ENCODE measurements around the gene IRF2BP2.
"Not testable (repeated sequence)": the region's sequence is repeated elsewhere in the genome, so short reads cannot be mapped to it uniquely, and the experiment has no call there.

Gene IRF2BP2

GRCh38 chr1:234610061-234610665, at the start of gene IRF2BP2:
Gene IRF2BP2, minus strand, starts transcription at chr1:234610178. Its CDS starts 684 bp downstream, at chr1:234609494.
- DNase-seq (ENCODE audit: low read depth): peak; percentile 76

GRCh38 chr1:234659538-234659937, 49.6 kb upstream of the IRF2BP2 start:
- no peak for DNase-seq (ENCODE audit: low read depth)

- no peak for DNase-seq (ENCODE audit: low read depth)
Measured at GRCh38 chr1:234658138-234658537, 48.2 kb upstream of the IRF2BP2 start.

GRCh38 chr1:234656944-234657654, 47.1 kb upstream of the IRF2BP2 start:
- no peak for DNase-seq (ENCODE audit: low read depth)

- no peak for DNase-seq (ENCODE audit: low read depth)
Measured at GRCh38 chr1:234656070-234656895, 46.3 kb upstream of the IRF2BP2 start.

GRCh38 chr1:234655328-234656069, 45.5 kb upstream of the IRF2BP2 start:
- DNase-seq (ENCODE audit: low read depth): no peak

GRCh38 chr1:234654002-234654733, 44.2 kb upstream of the IRF2BP2 start:
- DNase-seq (ENCODE audit: low read depth): no peak

GRCh38 chr1:234649432-234650081, 39.6 kb upstream of the IRF2BP2 start:
- DNase-seq (ENCODE audit: low read depth): no peak

GRCh38 chr1:234647758-234648157, 37.8 kb upstream of the IRF2BP2 start:
- no peak for DNase-seq (ENCODE audit: low read depth)

GRCh38 chr1:234647245-234647644, 37.3 kb upstream of the IRF2BP2 start:
- DNase-seq (ENCODE audit: low read depth): no peak

GRCh38 chr1:234645964-234646363, 36.0 kb upstream of the IRF2BP2 start:
- DNase-seq (ENCODE audit: low read depth): no peak

- no peak for DNase-seq (ENCODE audit: low read depth)
Measured at GRCh38 chr1:234645474-234645953, 35.5 kb upstream of the IRF2BP2 start.

- DNase-seq (ENCODE audit: low read depth): no peak
Measured at GRCh38 chr1:234644928-234645327, 35.0 kb upstream of the IRF2BP2 start.

- DNase-seq (ENCODE audit: low read depth): no peak
Measured at GRCh38 chr1:234643850-234644134, 33.8 kb upstream of the IRF2BP2 start.

GRCh38 chr1:234643111-234643849, 33.3 kb upstream of the IRF2BP2 start:
- DNase-seq (ENCODE audit: low read depth): no peak

- DNase-seq (ENCODE audit: low read depth): no peak
Measured at GRCh38 chr1:234642428-234642827, 32.5 kb upstream of the IRF2BP2 start.

- no peak for DNase-seq (ENCODE audit: low read depth)
Measured at GRCh38 chr1:234639961-234640360, 30.0 kb upstream of the IRF2BP2 start.

GRCh38 chr1:234638832-234639799, 29.1 kb upstream of the IRF2BP2 start:
- DNase-seq (ENCODE audit: low read depth): no peak

GRCh38 chr1:234634922-234635321, 24.9 kb upstream of the IRF2BP2 start:
- DNase-seq (ENCODE audit: low read depth): not testable (repeated sequence)
